HEK293T (cell line): Measurements from ENCODE around the gene MAML1.

Experiments used
- ARNT ChIP-seq: fragments of 450-650 bp; IDR thresholded peaks from 2 replicates; pipeline ENCODE4 v1.6.1; 2017; ENCODE audit warnings: mild to moderate bottlenecking
- BHLHE40 ChIP-seq: fragments of 450-650 bp; IDR thresholded peaks from 2 replicates; pipeline ENCODE4 v1.6.1; 2016; ENCODE audit warnings: mild to moderate bottlenecking, moderate library complexity, borderline replicate concordance
- CTBP1 ChIP-seq: fragments of 450-650 bp; IDR thresholded peaks from 2 replicates; pipeline ENCODE4 v1.6.1; 2016; ENCODE audit warnings: borderline replicate concordance
- ELF4 ChIP-seq: fragments of 450-650 bp; IDR thresholded peaks from 2 replicates; pipeline ENCODE4 v1.6.1; 2017; ENCODE audit warnings: antibody characterized with exemption
- FOXA1 ChIP-seq: fragments of 450-650 bp; IDR thresholded peaks from 2 replicates; pipeline ENCODE4 v1.6.1; 2016; ENCODE audit warnings: mild to moderate bottlenecking
- FOXK2 ChIP-seq: fragments of 450-650 bp; IDR thresholded peaks from 2 replicates; pipeline ENCODE4 v1.6.1; 2016; ENCODE audit warnings: mild to moderate bottlenecking
- FOXM1 ChIP-seq: fragments of 450-650 bp; IDR thresholded peaks from 2 replicates; pipeline ENCODE4 v1.6.1; 2017; ENCODE audit warnings: mild to moderate bottlenecking, borderline replicate concordance
- LEF1 ChIP-seq: fragments of 450-650 bp; IDR thresholded peaks from 2 replicates; pipeline ENCODE4 v1.6.1; 2017; ENCODE audit warnings: mild to moderate bottlenecking, borderline replicate concordance
- NFRKB ChIP-seq: fragments of 450-650 bp; IDR thresholded peaks from 2 replicates; pipeline ENCODE4 v1.6.1; 2016; ENCODE audit warnings: mild to moderate bottlenecking, moderate library complexity
- SP1 ChIP-seq: fragments of 450-650 bp; IDR thresholded peaks from 2 replicates; pipeline ENCODE4 v1.6.1; 2017
- SUZ12 ChIP-seq: fragments of 450-650 bp; IDR thresholded peaks from 2 replicates; pipeline ENCODE4 v1.6.1; 2016; ENCODE audit warnings: mild to moderate bottlenecking
- TARDBP ChIP-seq: fragments of 450-650 bp; IDR thresholded peaks from 2 replicates; pipeline ENCODE4 v1.6.1; 2016
- ZNF384 ChIP-seq: fragments of 450-650 bp; IDR thresholded peaks from 2 replicates; pipeline ENCODE4 v1.6.1; 2016

- TF ChIP-seq SP1: no peak
- no peak for TF ChIP-seq FOXK2
- TF ChIP-seq BHLHE40: no peak
- no peak for TF ChIP-seq ZNF384
- no peak for TF ChIP-seq FOXA1
- TF ChIP-seq CTBP1: no peak
- TF ChIP-seq ARNT: no peak
- no peak for TF ChIP-seq ELF4
- TF ChIP-seq TARDBP: no peak
- TF ChIP-seq LEF1: no peak
- no peak for TF ChIP-seq NFRKB
- TF ChIP-seq SUZ12: no peak
- TF ChIP-seq FOXM1: no peak
These were observed 35.9 kb downstream of the MAML1 start for GRCh38 chr5:179768326-179769085.
